GM12878 (cell line): ENCODE data around the gene COQ7. TPM values are rescaled to one million over a fixed set of nuclear protein-coding genes. Genes with fewer than 3 reads are reported as not detected.

Source experiments
- ATAC-seq: fragments of 200-7000 bp; cut with Tn5 transposase; 3 replicates; pipeline ENCODE4 v1.9.1; 2020; ENCODE audit warnings: mild to moderate bottlenecking, moderate library complexity
- BruUV-seq: library from RNA; stranded (reverse); fragments of 400-500 nt; replicated peaks from 2 replicates; lab custom pipeline; 2021; lab: Mats Ljungman, UMichigan
- CTCF ChIA-PET: fragments of 300-600 bp; sonication (Branson Sonifier 250); formaldehyde crosslinking; extraction: SDS; loops from one replicate; lab custom pipeline; 2021; ENCODE audit warnings: inconsistent platforms; lab: Yijun Ruan, JAX
- POLR2A ChIA-PET: fragments of 350-600 bp; formaldehyde crosslinking; extraction: SDS; loops from one replicate; lab custom pipeline; 2021; ENCODE audit warnings: inconsistent platforms; lab: Charles Lee
- RAD21 ChIA-PET: fragments of 300-600 bp; sonication (Branson Sonifier 250); formaldehyde crosslinking; loops from one replicate; lab custom pipeline; 2023; ENCODE audit warnings: antibody characterized with exemption; ENCODE audit not compliant: unreplicated experiment; lab: Charles Lee
- SMC1A ChIA-PET: fragments of 300-600 bp; sonication (Branson Sonifier 250); formaldehyde crosslinking; loops from one replicate; lab custom pipeline; 2023; ENCODE audit not compliant: unreplicated experiment, uncharacterized antibody; lab: Charles Lee
- DNase-seq: peaks from one replicate; pipeline ENCODE4 v3.0.0-alpha.2; 2011; ENCODE audit warnings: low read depth, low spot score
- FAIRE-seq: peaks from 3 replicates; lab custom pipeline; 2011; peaks lifted over from hg19 to GRCh38; lab: Jason Lieb, UNC
- H2AFZ ChIP-seq: 2 replicates; pipeline ENCODE4 v1.6.0; 2011; ENCODE audit warnings: low read depth, low read length, control low read depth; ENCODE audit not compliant: control insufficient read depth
- H3K27ac ChIP-seq: 2 replicates; pipeline ENCODE4 v1.5.1; 2011; ENCODE audit warnings: control low read depth; ENCODE audit not compliant: control insufficient read depth, insufficient read depth
- H3K27me3 ChIP-seq, 2 experiments: replicated peaks in 1 of 2; 2 replicates each; pipeline versions ENCODE4 v1.6.0 to v1.6.1; 2011; ENCODE audit warnings: low read length in 1 of 2; ENCODE audit not compliant: control insufficient read depth in 2 of 2, insufficient read depth in 2 of 2
- H3K36me3 ChIP-seq, 2 experiments: 2 replicates each; pipeline ENCODE4 v1.5.1; 2011; ENCODE audit warnings: low read length in 1 of 2; ENCODE audit not compliant: control insufficient read depth in 2 of 2, insufficient read depth in 2 of 2
- H3K4me1 ChIP-seq: 2 replicates; pipeline ENCODE4 v1.6.1; 2011; ENCODE audit warnings: mild to moderate bottlenecking, low read length, moderate library complexity, mixed read lengths; ENCODE audit not compliant: control insufficient read depth, insufficient read depth
- H3K4me2 ChIP-seq: 2 replicates; pipeline ENCODE4 v1.6.0; 2011; ENCODE audit warnings: control low read depth; ENCODE audit not compliant: control insufficient read depth, insufficient read depth
- H3K4me3 ChIP-seq: fragments of 200-600 bp; sonication (generic); 2 replicates; pipeline ENCODE4 v1.5.1; 2016
- H3K79me2 ChIP-seq: 2 replicates; pipeline ENCODE4 v1.6.0; 2011; ENCODE audit warnings: low read length; ENCODE audit not compliant: control insufficient read depth, insufficient read depth
- H3K9ac ChIP-seq: 2 replicates; pipeline ENCODE4 v1.8.0; 2011; ENCODE audit warnings: low read length, control low read depth, mixed read lengths; ENCODE audit not compliant: control insufficient read depth, insufficient read depth
- H3K9me3 ChIP-seq: replicated peaks from 3 replicates; pipeline ENCODE4 v1.5.1; 2011; ENCODE audit warnings: mild to moderate bottlenecking, low read length; ENCODE audit not compliant: control insufficient read depth, insufficient read depth
- H4K20me1 ChIP-seq: 2 replicates; pipeline ENCODE4 v1.6.0; 2011; ENCODE audit not compliant: control insufficient read depth, insufficient read depth
- BRCA1 ChIP-seq: IDR thresholded peaks from 2 replicates; pipeline ENCODE4 v1.6.1; 2011; ENCODE audit warnings: low read depth, low read length, improper control_type of control experiment
- CEBPB ChIP-seq, 2 experiments: fragments of 150-350 bp in 1 of 2; IDR thresholded peaks; 2 replicates each; pipeline ENCODE4 v1.6.1; 2012 to 2014; ENCODE audit warnings: low read depth in 2 of 2, low read length in 2 of 2, borderline replicate concordance in 1 of 2, inconsistent platforms in 1 of 2
- CREM ChIP-seq: IDR thresholded peaks from 2 replicates; pipeline ENCODE4 v1.6.1; 2014; ENCODE audit warnings: antibody characterized with exemption, low read depth
- E4F1 ChIP-seq: fragments of 450-650 bp; IDR thresholded peaks from 2 replicates; pipeline ENCODE4 v1.6.1; 2018; ENCODE audit warnings: borderline replicate concordance, mild to moderate bottlenecking; ENCODE audit not compliant: partially characterized antibody
- ELK1 ChIP-seq: IDR thresholded peaks from 2 replicates; pipeline ENCODE4 v1.6.1; 2012; ENCODE audit warnings: low read depth, low read length, improper control_type of control experiment
- EP300 ChIP-seq, 2 experiments: fragments of 150-350 bp in 1 of 2; IDR thresholded peaks; 2 replicates each; pipeline ENCODE4 v1.6.1; 2011 to 2012; ENCODE audit warnings: low read depth in 2 of 2, low read length in 2 of 2, borderline replicate concordance in 1 of 2, improper control_type of control experiment in 1 of 2, inconsistent platforms in 1 of 2; ENCODE audit not compliant: control insufficient read depth in 1 of 2
- IKZF1 ChIP-seq: fragments of 450-650 bp; conservative IDR thresholded peaks from 2 replicates; pipeline ENCODE4 v1.6.1; 2017; ENCODE audit warnings: antibody characterized with exemption, mild to moderate bottlenecking
- PAX8 ChIP-seq: fragments of 450-650 bp; IDR thresholded peaks from 2 replicates; pipeline ENCODE4 v1.6.1; 2017; ENCODE audit warnings: mild to moderate bottlenecking, moderate library complexity
- SIN3A ChIP-seq: IDR thresholded peaks from 2 replicates; pipeline ENCODE4 v1.6.1; 2012; ENCODE audit warnings: low read depth, low read length, improper control_type of control experiment
- TCF3 ChIP-seq: IDR thresholded peaks from 2 replicates; pipeline ENCODE4 v1.6.1; 2012; ENCODE audit warnings: low read depth, mild to moderate bottlenecking, low read length, borderline replicate concordance; ENCODE audit not compliant: insufficient read depth
- ZNF24 ChIP-seq: fragments of 450-650 bp; IDR thresholded peaks from 2 replicates; pipeline ENCODE4 v1.6.1; 2017; ENCODE audit warnings: antibody characterized with exemption, mild to moderate bottlenecking
- WGBS: methylation state at CpG from one replicate; pipeline ENCODE4 v1.1.6; 2016; ENCODE audit warnings: low lambda C conversion rate; ENCODE audit not compliant: insufficient replicate concordance, insufficient coverage; ENCODE audit errors: missing lambda C conversion rate; 5-methylcytosine and 5-hydroxymethylcytosine counted together
- in situ Hi-C: fragments of 300-500 bp; cut with MboI; formaldehyde crosslinking; loops from 9 replicates; pipeline ENCODE4 v1.14.3; 2018; ENCODE audit warnings: mixed read lengths
- intact Hi-C: fragments of 100-400 bp; cut with micrococcal nuclease; formaldehyde crosslinking; loops from one replicate; pipeline ENCODE4 v1.14.2; 2022; ENCODE audit not compliant: unreplicated experiment
- polyA plus RNA-seq, 11 experiments: library from polyadenylated mRNA; depleted of rRNA in 4 of 11; unstranded in 6 of 11; stranded (reverse) in 5 of 11; fragments of >200 nt; fragmentation: Nextera tagmentation in 4 of 11; fragmentation: Illumina TruSeq in 1 of 11; extraction: Ambion mirVana in 4 of 11; extraction: Trizol in 1 of 11; gene quantifications; 1 replicate in 1 of 11; 2 replicates in 10 of 11; pipeline versions ENCODE4 v1.2.1 to v1.2.3, GENCODE V29; 2011 to 2016; ENCODE audit warnings: inconsistent platforms in 2 of 11, missing spikeins in 2 of 11, low read depth in 1 of 11
- total RNA-seq, 4 experiments: library from RNA; depleted of rRNA in 3 of 4; stranded (reverse); fragments of >200 nt in 3 of 4; fragmentation: Illumina TruSeq in 1 of 4; extraction: Trizol in 1 of 4; gene quantifications; 2 replicates each; pipeline versions ENCODE4 v1.2.1 to v1.2.3, GENCODE V29; 2013 to 2021

Gene COQ7
- total and polyA plus RNA-seq, 10 of the 15 experiments (the other 5 are each of a cell fraction or from before 2014, with no cell fraction given), result 3.2 to 21.9 (median 13.0) TPM

GRCh38 chr16:19020689-19021088, 46.7 kb upstream of the COQ7 start:
- 26% methylated on average over 4 of the region's 4 CpGs for WGBS
- ChIA-PET SMC1A (no interaction called here), RAD21 (no interaction called here), POLR2A (no interaction called here)
- Histone ChIP-seq H3K9me3 (no peaks in the 10 kb centered on the region), H3K27me3 (no peaks in the 10 kb centered on the region), H3K4me3 (no peak overlapping the region), H3K4me1 (no peaks in the 10 kb centered on the region), H3K36me3 (no peaks in the 10 kb centered on the region), H3K4me2 (no peak overlapping the region), H4K20me1 (no peaks in the 10 kb centered on the region)
- no TSS peak for BruUV-seq
- DNase-seq (no peak), FAIRE-seq (no peak)
- in situ Hi-C loops (no loop called here), intact Hi-C loops (no loop called here)
- TF ChIP-seq TCF3 (no peak), IKZF1 (no peak), ELK1 (no peak)
- TF ChIP-seq, all 136 proteins: peak for 0
- Histone ChIP-seq H2AFZ (no peak overlapping the region), H3K79me2 (no peaks in the 10 kb centered on the region), H3K9ac (no peak overlapping the region), H3K27ac (no peak overlapping the region)
- ATAC-seq, result no peak
- CTCF ChIA-PET, result no interaction called here

DNA sequence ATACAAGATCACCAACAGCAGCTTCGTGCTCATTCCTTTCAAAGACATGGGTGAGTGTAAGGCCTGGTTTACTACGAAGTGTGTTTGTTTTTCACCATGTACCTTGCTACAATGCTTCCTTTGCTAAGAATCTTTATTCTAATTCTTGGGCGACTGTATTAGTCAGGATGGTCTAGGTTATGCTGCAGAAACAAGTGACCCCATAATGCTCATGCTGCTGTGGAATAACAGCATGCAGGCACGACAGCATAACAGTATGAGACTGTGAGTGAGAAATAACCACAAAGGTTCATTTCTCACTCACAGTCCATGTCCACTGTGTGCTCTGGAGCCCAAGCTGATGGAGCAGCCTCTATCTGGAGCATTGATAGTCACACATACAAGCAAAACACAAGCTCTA, 45.7 kb upstream of the COQ7 start:
- no peaks in the 10 kb centered on the region for H4K20me1 ChIP-seq
- no peak overlapping the region for H3K27ac ChIP-seq

More for the DNA sequence above, 45.7 kb upstream of the COQ7 start:
- Histone ChIP-seq H2AFZ (no peak overlapping the region), H3K36me3 (no peaks in the 10 kb centered on the region), H3K4me1 (no peaks in the 10 kb centered on the region), H3K9ac (no peak overlapping the region), H3K4me3 (no peak overlapping the region), H3K4me2 (no peak overlapping the region), H3K79me2 (no peaks in the 10 kb centered on the region), H3K27me3 (no peaks in the 10 kb centered on the region), H3K9me3 (no peaks in the 10 kb centered on the region)
- intact Hi-C loops, result no loop called here
- DNase-seq (no peak), FAIRE-seq (no peak), ATAC-seq (no peak)
- POLR2A ChIA-PET, result no interaction called here
- SMC1A ChIA-PET, result no interaction called here
- in situ Hi-C loops, result no loop called here
- 18% methylated on average over 4 of the region's 4 CpGs for WGBS
- RAD21 ChIA-PET, result no interaction called here
- no TSS peak for BruUV-seq
- CTCF ChIA-PET, result interaction anchor here (1.0 kb wide), 1 partner anchor 64 kb away, joined by 3 read pairs; no protein-coding TSS in a partner anchor
- no peak for TF ChIP-seq PAX8
- no peak for TF ChIP-seq CREM
- TF ChIP-seq SIN3A, result no peak
- TF ChIP-seq BRCA1, result no peak
- TF ChIP-seq EP300 (IDR thresholded peaks at IDR 0.05; ENCODE audit: borderline replicate concordance in 1 of 2, control insufficient read depth in 1 of 2, low read depth in 2 of 2, low read length in 2 of 2), result no peak
- TF ChIP-seq ZNF24, result no peak
- TF ChIP-seq CEBPB (IDR thresholded peaks at IDR 0.05; ENCODE audit: borderline replicate concordance in 1 of 2, low read depth in 2 of 2, low read length in 2 of 2), result no peak
- no peak for TF ChIP-seq E4F1
